ENCODE data around the gene GPN2.

DNA sequence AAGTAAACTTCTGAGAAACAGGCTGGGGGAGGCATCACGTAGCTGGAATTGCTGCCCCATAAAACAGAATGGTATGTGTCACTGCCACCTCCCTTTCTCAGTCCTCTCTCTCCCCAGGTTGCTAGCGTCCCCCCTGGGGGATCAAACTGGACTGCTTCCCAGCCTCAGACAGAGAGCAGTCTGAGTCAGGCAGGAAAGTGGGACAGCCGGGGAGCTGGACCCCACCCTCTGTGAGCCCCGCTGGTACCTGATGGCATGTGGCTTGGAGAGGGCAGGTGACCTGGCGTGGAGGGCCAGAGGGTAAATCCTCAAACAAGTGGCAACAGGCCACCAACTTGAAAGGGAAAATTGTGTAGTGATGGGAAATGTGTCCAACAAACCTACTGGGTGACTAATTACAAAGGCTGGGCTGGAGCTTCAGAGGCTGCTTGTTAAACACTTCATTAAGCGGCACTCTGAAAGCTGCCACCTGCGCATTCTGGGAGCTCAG lies 28.1 kb downstream of the GPN2 start:
- TF ChIP-seq, protein P1, sequence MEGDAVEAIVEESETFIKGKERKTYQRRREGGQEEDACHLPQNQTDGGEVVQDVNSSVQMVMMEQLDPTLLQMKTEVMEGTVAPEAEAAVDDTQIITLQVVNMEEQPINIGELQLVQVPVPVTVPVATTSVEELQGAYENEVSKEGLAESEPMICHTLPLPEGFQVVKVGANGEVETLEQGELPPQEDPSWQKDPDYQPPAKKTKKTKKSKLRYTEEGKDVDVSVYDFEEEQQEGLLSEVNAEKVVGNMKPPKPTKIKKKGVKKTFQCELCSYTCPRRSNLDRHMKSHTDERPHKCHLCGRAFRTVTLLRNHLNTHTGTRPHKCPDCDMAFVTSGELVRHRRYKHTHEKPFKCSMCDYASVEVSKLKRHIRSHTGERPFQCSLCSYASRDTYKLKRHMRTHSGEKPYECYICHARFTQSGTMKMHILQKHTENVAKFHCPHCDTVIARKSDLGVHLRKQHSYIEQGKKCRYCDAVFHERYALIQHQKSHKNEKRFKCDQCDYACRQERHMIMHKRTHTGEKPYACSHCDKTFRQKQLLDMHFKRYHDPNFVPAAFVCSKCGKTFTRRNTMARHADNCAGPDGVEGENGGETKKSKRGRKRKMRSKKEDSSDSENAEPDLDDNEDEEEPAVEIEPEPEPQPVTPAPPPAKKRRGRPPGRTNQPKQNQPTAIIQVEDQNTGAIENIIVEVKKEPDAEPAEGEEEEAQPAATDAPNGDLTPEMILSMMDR (conservative IDR thresholded peaks at IDR 0.05; ENCODE audit: low read length) = no peak
- TF ChIP-seq EZH2phosphoT487 (IDR thresholded peaks at IDR 0.05; ENCODE audit: borderline replicate concordance, low read depth, low read length) = no peak
